ENCODE results near the gene RFK. TPM values are rescaled to one million over a fixed set of nuclear protein-coding genes. Genes with fewer than 3 reads are reported as not detected.
"Not testable (repeated sequence)": the region's sequence is repeated elsewhere in the genome, so short reads cannot be mapped to it uniquely, and the experiment has no call there.

The RFK gene
- total and polyA plus RNA-seq, 2 experiments from 2014 or later, result 32.0 to 46.6 TPM

- no peak for DNase-seq (ENCODE audit: low spot score)
- no peaks in the 10 kb centered on the region for H3K9me3 ChIP-seq (ENCODE audit: low read depth)
- peaks cover 2% of the 10 kb centered on the region for H3K4me1 ChIP-seq (ENCODE audit: insufficient read depth)
- H4K20me1 ChIP-seq (ENCODE audit: insufficient read depth, poor library complexity, severe bottlenecking), result no peaks in the 10 kb centered on the region
- TF ChIP-seq EZH2phosphoT487 (IDR thresholded peaks at IDR 0.05; ENCODE audit: low read depth, severe bottlenecking, unreplicated experiment) (no peak), CTCF (IDR thresholded peaks at IDR 0.05; ENCODE audit: poor library complexity) (no peak), EZH2 (IDR thresholded peaks at IDR 0.05; ENCODE audit: borderline replicate concordance) (no peak)
- no peak overlapping the region for H3K27ac ChIP-seq
- no peak overlapping the region for H2AFZ ChIP-seq
- no peaks in the 10 kb centered on the region for H3K9me2 ChIP-seq (replicated peaks; ENCODE audit: insufficient read depth)
- no peak overlapping the region for H3K4me2 ChIP-seq
- no peaks in the 10 kb centered on the region for H3K36me3 ChIP-seq (replicated peaks; ENCODE audit: insufficient read depth, low read depth)
- H3K4me3 ChIP-seq, result no peak overlapping the region
- 92% methylated on average over 6 of the region's 6 CpGs for WGBS (ENCODE audit: low lambda C conversion rate, missing lambda C conversion rate)
- no peaks in the 10 kb centered on the region for H3K79me2 ChIP-seq
- H3K27me3 ChIP-seq, result no peaks in the 10 kb centered on the region
Measured at GRCh38 chr9:76438841-76439588, 44.8 kb upstream of the RFK start.

DNA sequence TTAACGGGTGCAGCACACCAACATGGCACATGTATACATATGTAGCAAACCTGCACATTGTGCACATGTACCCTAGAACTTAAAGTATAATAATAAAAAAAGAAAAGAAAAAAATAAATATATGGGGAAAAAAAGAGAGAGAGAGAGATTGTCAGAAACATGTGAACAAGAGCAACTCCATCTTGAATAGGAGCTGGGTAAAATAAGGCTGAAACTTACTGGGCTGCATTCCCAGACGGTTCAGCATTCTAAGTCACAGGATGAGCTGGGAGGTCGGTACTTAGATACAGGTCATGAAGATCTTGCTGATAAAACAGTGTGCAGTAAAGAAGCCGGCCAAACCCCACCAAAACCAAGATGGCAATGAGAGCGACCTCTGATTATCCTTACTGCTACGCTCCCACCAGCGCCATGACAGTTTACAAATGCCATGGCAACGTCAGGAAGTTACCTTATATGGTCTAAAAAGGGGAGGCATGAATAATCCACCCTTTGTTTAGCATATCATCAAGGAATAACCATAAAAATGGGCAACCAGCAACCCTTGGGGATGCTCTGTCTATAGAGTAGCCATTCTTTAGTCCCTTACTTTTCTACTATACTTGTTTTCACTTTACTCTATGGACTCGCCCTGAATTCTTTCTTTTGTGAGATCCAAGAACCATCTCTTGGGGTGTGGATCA, 42.9 kb upstream of the RFK start:
- H3K9me3 ChIP-seq (ENCODE audit: low read depth); H2AFZ ChIP-seq; DNase-seq (ENCODE audit: low spot score); H3K36me3 ChIP-seq (replicated peaks; ENCODE audit: insufficient read depth, low read depth); H3K4me2 ChIP-seq; H3K9me2 ChIP-seq (replicated peaks; ENCODE audit: insufficient read depth); H3K79me2 ChIP-seq; H4K20me1 ChIP-seq (ENCODE audit: insufficient read depth, poor library complexity, severe bottlenecking); H3K4me1 ChIP-seq (ENCODE audit: insufficient read depth); H3K27me3 ChIP-seq; H3K27ac ChIP-seq; H3K4me3 ChIP-seq: not testable (repeated sequence)
- WGBS (ENCODE audit: low lambda C conversion rate, missing lambda C conversion rate), result 81% methylated on average over 9 of the region's 9 CpGs

DNA sequence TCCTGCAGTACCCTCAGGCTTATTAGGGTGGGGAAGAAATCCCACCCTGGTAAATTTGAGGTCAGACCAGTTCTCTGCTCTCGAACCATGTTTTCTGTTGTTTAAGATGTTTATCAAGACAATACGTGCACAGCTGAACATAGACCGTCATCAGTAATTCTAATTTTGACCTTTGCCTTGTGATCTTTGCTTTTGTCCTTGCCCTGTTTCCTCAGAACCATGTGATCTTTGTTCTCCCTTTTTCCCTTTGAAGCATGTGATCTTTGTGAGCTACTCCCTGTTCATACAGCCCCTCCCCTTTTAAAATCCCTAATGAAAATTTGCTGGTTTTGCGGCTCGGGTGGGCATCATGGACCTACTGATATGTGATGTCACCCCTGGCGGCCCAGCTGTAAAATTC, 40.7 kb upstream of the RFK start:
- DNase-seq (ENCODE audit: low spot score); H3K27ac ChIP-seq; H3K9me2 ChIP-seq (replicated peaks; ENCODE audit: insufficient read depth); H3K4me3 ChIP-seq; H3K9me3 ChIP-seq (ENCODE audit: low read depth); H3K36me3 ChIP-seq (replicated peaks; ENCODE audit: insufficient read depth, low read depth); H3K4me2 ChIP-seq; H2AFZ ChIP-seq; H3K27me3 ChIP-seq; H3K4me1 ChIP-seq (ENCODE audit: insufficient read depth); H4K20me1 ChIP-seq (ENCODE audit: insufficient read depth, poor library complexity, severe bottlenecking); H3K79me2 ChIP-seq: not testable (repeated sequence)
- WGBS (ENCODE audit: low lambda C conversion rate, missing lambda C conversion rate), result 84% methylated on average over 6 of the region's 6 CpGs

- no peak for DNase-seq (ENCODE audit: low spot score)
- Histone ChIP-seq H3K4me1 (ENCODE audit: insufficient read depth) (no peaks in the 10 kb centered on the region), H3K27me3 (no peaks in the 10 kb centered on the region), H3K9me2 (replicated peaks; ENCODE audit: insufficient read depth) (no peaks in the 10 kb centered on the region), H4K20me1 (ENCODE audit: insufficient read depth, poor library complexity, severe bottlenecking) (no peaks in the 10 kb centered on the region), H2AFZ (no peak overlapping the region), H3K27ac (no peak overlapping the region), H3K4me3 (no peak overlapping the region), H3K9me3 (ENCODE audit: low read depth) (no peaks in the 10 kb centered on the region), H3K36me3 (replicated peaks; ENCODE audit: insufficient read depth, low read depth) (no peaks in the 10 kb centered on the region), H3K79me2 (no peaks in the 10 kb centered on the region), H3K4me2 (no peak overlapping the region)
- TF ChIP-seq EZH2phosphoT487 (IDR thresholded peaks at IDR 0.05; ENCODE audit: low read depth, severe bottlenecking, unreplicated experiment) (no peak), CTCF (IDR thresholded peaks at IDR 0.05; ENCODE audit: poor library complexity) (no peak), EZH2 (IDR thresholded peaks at IDR 0.05; ENCODE audit: borderline replicate concordance) (no peak)
- 91% methylated on average over 3 of the region's 3 CpGs for WGBS (ENCODE audit: low lambda C conversion rate, missing lambda C conversion rate)
Measured at GRCh38 chr9:76433836-76434235, 39.6 kb upstream of the RFK start.
